Measurements from ENCODE around the gene KCNC2. TPM values are rescaled to one million over a fixed set of nuclear protein-coding genes. Genes with fewer than 3 reads are reported as not detected.

KCNC2 gene
- total and polyA plus RNA-seq, 9 of the 15 experiments (the other 6 are each of a cell fraction or from before 2014, with no cell fraction given): not detected

DNA sequence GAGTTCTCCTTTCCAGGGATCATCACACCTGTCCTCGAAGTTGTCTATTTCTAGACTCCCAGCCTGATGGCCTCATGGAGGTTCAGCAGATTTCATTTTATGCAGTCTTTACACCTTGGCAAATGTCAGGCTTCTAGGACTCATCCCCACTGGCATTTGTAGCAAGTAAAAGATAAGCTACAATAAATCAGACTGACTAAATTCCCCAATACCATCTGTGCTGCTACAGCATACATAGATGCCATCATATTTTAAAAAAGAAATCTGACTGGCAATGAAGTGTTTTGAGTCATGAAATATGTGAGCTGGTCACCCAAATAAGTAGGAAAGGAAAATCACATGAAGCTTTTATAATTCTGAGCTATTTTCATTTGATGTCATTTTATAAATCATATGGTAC is 55.3 kb downstream of the KCNC2 start:
- FAIRE-seq (no peak), ATAC-seq (no peak), DNase-seq (ENCODE audit: extremely low read depth in 1 of 4, low spot score in 3 of 4) (no peak)
- Histone ChIP-seq H3K4me2 (ENCODE audit: insufficient read depth, low read length) (no peak overlapping the region), H3K27me3 (ENCODE audit: control insufficient read depth in 2 of 2, insufficient read depth in 2 of 2, low read length in 2 of 2) (no peaks in the 10 kb centered on the region), H3K9ac (ENCODE audit: insufficient read depth in 1 of 2, low read depth in 2 of 2, low read length in 2 of 2) (no peak overlapping the region), H3K9me3 (replicated peaks; ENCODE audit: control insufficient read depth, insufficient read depth, low read depth, low read length) (peaks cover 3% of the 10 kb centered on the region; the same call in 1 of the 2 replicates), H3K27ac (ENCODE audit: extremely low read depth, low read depth, low read length) (no peak overlapping the region), H3K79me2 (ENCODE audit: control insufficient read depth, insufficient read depth, low read length) (no peaks in the 10 kb centered on the region), H3K36me3 (ENCODE audit: control insufficient read depth, insufficient read depth, low read length) (no peaks in the 10 kb centered on the region), H4K20me1 (replicated peaks; ENCODE audit: control insufficient read depth, insufficient read depth, low read length) (no peaks in the 10 kb centered on the region), H3K4me1 (replicated peaks in 1 of 2; ENCODE audit: control insufficient read depth in 2 of 2, insufficient read depth in 2 of 2, low read length in 2 of 2) (no peaks in the 10 kb centered on the region), H3K4me3 (no peak overlapping the region), H3K9me1 (ENCODE audit: control insufficient read depth, insufficient read depth, low read length) (no peaks in the 10 kb centered on the region), H2AFZ (ENCODE audit: low read depth, low read length) (no peak overlapping the region)
- no TSS peak for BruUV-seq (replicated peaks)
- CTCF ChIA-PET (ENCODE audit: low intra/inter-chr PET ratio): no interaction called here
- POLR2A ChIA-PET: no interaction called here
- intact Hi-C loops (cut with micrococcal nuclease) (no loop called here), in situ Hi-C loops (cut with MboI) (no loop called here)
- 0% methylated on average over 1 of the region's 1 CpG for WGBS (ENCODE audit: insufficient coverage, low coverage, missing lambda C conversion rate)
- TF ChIP-seq XRCC3 (IDR thresholded peaks at IDR 0.05) (no peak), RB1 (IDR thresholded peaks at IDR 0.05; ENCODE audit: low read depth) (no peak), PPARD (CRISPR knock-in tag; IDR thresholded peaks at IDR 0.05) (no peak), TGIF2 (CRISPR knock-in tag; IDR thresholded peaks at IDR 0.05) (no peak), HDAC1 (IDR thresholded peaks at IDR 0.05) (no peak), RAD21 (CRISPR knock-in tag; conservative IDR thresholded peaks at IDR 0.05 in 1 of 2, IDR thresholded peaks at IDR 0.05 in 1 of 2) (no peak), POLR2AphosphoS5 (IDR thresholded peaks at IDR 0.05; ENCODE audit: control insufficient read depth, insufficient read depth, low read depth, low read length) (no peak), ZFP1 (CRISPR knock-in tag; IDR thresholded peaks at IDR 0.05) (no peak), HDGF (IDR thresholded peaks at IDR 0.05) (no peak), BCL6 (CRISPR knock-in tag; IDR thresholded peaks at IDR 0.05) (no peak), ZBTB8A (IDR thresholded peaks at IDR 0.05; ENCODE audit: partially characterized antibody) (no peak), PHF21A (IDR thresholded peaks at IDR 0.05; ENCODE audit: borderline replicate concordance, low read depth) (no peak), ZNF778 (CRISPR knock-in tag; IDR thresholded peaks at IDR 0.05) (no peak)
- TF ChIP-seq, protein P1, sequence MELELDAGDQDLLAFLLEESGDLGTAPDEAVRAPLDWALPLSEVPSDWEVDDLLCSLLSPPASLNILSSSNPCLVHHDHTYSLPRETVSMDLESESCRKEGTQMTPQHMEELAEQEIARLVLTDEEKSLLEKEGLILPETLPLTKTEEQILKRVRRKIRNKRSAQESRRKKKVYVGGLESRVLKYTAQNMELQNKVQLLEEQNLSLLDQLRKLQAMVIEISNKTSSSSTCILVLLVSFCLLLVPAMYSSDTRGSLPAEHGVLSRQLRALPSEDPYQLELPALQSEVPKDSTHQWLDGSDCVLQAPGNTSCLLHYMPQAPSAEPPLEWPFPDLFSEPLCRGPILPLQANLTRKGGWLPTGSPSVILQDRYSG (tag; conservative IDR thresholded peaks at IDR 0.05; ENCODE audit: low read depth): no peak
- TF ChIP-seq, protein P2, sequence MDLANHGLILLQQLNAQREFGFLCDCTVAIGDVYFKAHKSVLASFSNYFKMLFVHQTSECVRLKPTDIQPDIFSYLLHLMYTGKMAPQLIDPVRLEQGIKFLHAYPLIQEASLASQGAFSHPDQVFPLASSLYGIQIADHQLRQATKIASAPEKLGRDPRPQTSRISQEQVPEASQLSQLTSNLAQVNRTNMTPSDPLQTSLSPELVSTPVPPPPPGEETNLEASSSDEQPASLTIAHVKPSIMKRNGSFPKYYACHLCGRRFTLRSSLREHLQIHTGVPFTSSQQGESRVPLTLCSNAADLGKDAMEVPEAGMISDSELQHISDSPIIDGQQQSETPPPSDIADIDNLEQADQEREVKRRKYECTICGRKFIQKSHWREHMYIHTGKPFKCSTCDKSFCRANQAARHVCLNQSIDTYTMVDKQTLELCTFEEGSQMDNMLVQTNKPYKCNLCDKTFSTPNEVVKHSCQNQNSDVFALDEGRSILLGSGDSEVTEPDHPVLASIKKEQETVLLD (IDR thresholded peaks at IDR 0.05): no peak
